ENCODE measurements around the gene CCDC92B.
"Not testable (repeated sequence)": the region's sequence is repeated elsewhere in the genome, so short reads cannot be mapped to it uniquely, and the experiment has no call there.

Gene CCDC92B

GRCh38 chr17:2700030-2700490 is 49.4 kb downstream of the CCDC92B start:
- POLR2A ChIA-PET, result interaction anchor here (0.9 kb wide), 1 partner anchor 9 kb away, joined by 3 read pairs; no protein-coding TSS in a partner anchor

GRCh38 chr17:2699216-2699805 is 50.1 kb downstream of the CCDC92B start:
- WGBS (ENCODE audit: insufficient coverage), result 96% methylated on average over 14 of the region's 18 CpGs
- H3K36me3 ChIP-seq (ENCODE audit: control insufficient read depth in 4 of 4, insufficient read depth in 4 of 4, low read length in 3 of 4), result peaks cover 0 to 89% (median 64%) of the 10 kb centered on the region in 4 experiments
- H3K27me3 ChIP-seq (replicated peaks in 2 of 5; ENCODE audit: control insufficient read depth in 4 of 5, insufficient read depth in 5 of 5, low read length in 4 of 5); H3K4me3 ChIP-seq (ENCODE audit: control insufficient read depth in 1 of 7, extremely low read depth in 1 of 7, insufficient read depth in 4 of 7, low read depth in 2 of 7, low read length in 6 of 7); H3K27ac ChIP-seq (ENCODE audit: insufficient read depth in 1 of 2, low read depth in 1 of 2, low read length in 2 of 2, poor library complexity in 1 of 2, severe bottlenecking in 2 of 2); DNase-seq; H3K9me3 ChIP-seq (ENCODE audit: control extremely low read depth in 1 of 5, control insufficient read depth in 4 of 5, insufficient read depth in 2 of 5, low read depth in 1 of 5, low read length in 4 of 5); CTCF ChIA-PET; H3K4me1 ChIP-seq (ENCODE audit: control extremely low read depth in 1 of 4, control insufficient read depth in 4 of 4, insufficient read depth in 4 of 4, low read length in 3 of 4): not testable (repeated sequence)
- POLR2A ChIA-PET, result interaction anchor here (0.9 kb wide), 1 partner anchor 10 kb away, joined by 3 read pairs; no protein-coding TSS in a partner anchor

More at GRCh38 chr17:2700030-2700490, 49.4 kb downstream of the CCDC92B start:
- Histone ChIP-seq H3K27ac (ENCODE audit: insufficient read depth in 1 of 2, low read depth in 1 of 2, low read length in 2 of 2, poor library complexity in 1 of 2, severe bottlenecking in 2 of 2) (no peak overlapping the region), H3K4me1 (ENCODE audit: control extremely low read depth in 1 of 4, control insufficient read depth in 4 of 4, insufficient read depth in 4 of 4, low read length in 3 of 4) (no peaks in the 10 kb centered on the region), H3K4me3 (ENCODE audit: control insufficient read depth in 1 of 7, extremely low read depth in 1 of 7, insufficient read depth in 4 of 7, low read depth in 2 of 7, low read length in 6 of 7) (no peak overlapping the region), H3K9me3 (ENCODE audit: control extremely low read depth in 1 of 5, control insufficient read depth in 4 of 5, insufficient read depth in 2 of 5, low read depth in 1 of 5, low read length in 4 of 5) (no peaks in the 10 kb centered on the region), H3K27me3 (replicated peaks in 2 of 5; ENCODE audit: control insufficient read depth in 4 of 5, insufficient read depth in 5 of 5, low read length in 4 of 5) (no peaks in the 10 kb centered on the region), H3K36me3 (ENCODE audit: control insufficient read depth in 4 of 4, insufficient read depth in 4 of 4, low read length in 3 of 4) (peaks cover 3 to 89% (median 64%) of the 10 kb centered on the region in 4 experiments)
- DNase-seq, result no peak
- 97% methylated on average over 20 of the region's 20 CpGs for WGBS (ENCODE audit: insufficient coverage)
- CTCF ChIA-PET, result interaction anchor here (0.7 kb wide), 1 partner anchor 317 kb away, joined by 3 read pairs; no protein-coding TSS in a partner anchor

GRCh38 chr17:2697611-2698162 is 51.8 kb downstream of the CCDC92B start:
- 98% methylated on average over 40 of the region's 40 CpGs for WGBS (ENCODE audit: insufficient coverage)
- CTCF ChIA-PET, result no interaction called here
- Histone ChIP-seq H3K36me3 (ENCODE audit: control insufficient read depth in 4 of 4, insufficient read depth in 4 of 4, low read length in 3 of 4) (peaks cover 3 to 88% (median 66%) of the 10 kb centered on the region in 4 experiments), H3K27me3 (replicated peaks in 2 of 5; ENCODE audit: control insufficient read depth in 4 of 5, insufficient read depth in 5 of 5, low read length in 4 of 5) (no peaks in the 10 kb centered on the region), H3K4me3 (ENCODE audit: control insufficient read depth in 1 of 7, extremely low read depth in 1 of 7, insufficient read depth in 4 of 7, low read depth in 2 of 7, low read length in 6 of 7) (no peak overlapping the region), H3K27ac (ENCODE audit: insufficient read depth in 1 of 2, low read depth in 1 of 2, low read length in 2 of 2, poor library complexity in 1 of 2, severe bottlenecking in 2 of 2) (no peak overlapping the region), H3K4me1 (ENCODE audit: control extremely low read depth in 1 of 4, control insufficient read depth in 4 of 4, insufficient read depth in 4 of 4, low read length in 3 of 4) (no peaks in the 10 kb centered on the region), H3K9me3 (ENCODE audit: control extremely low read depth in 1 of 5, control insufficient read depth in 4 of 5, insufficient read depth in 2 of 5, low read depth in 1 of 5, low read length in 4 of 5) (no peaks in the 10 kb centered on the region)
- DNase-seq, result no peak
- POLR2A ChIA-PET, result no interaction called here

GRCh38 chr17:2695961-2696760 is 53.3 kb downstream of the CCDC92B start:
- CTCF ChIA-PET, result no interaction called here
- POLR2A ChIA-PET, result no interaction called here

GRCh38 chr17:2695243-2695960 is 54.0 kb downstream of the CCDC92B start:
- Histone ChIP-seq H3K27ac (ENCODE audit: insufficient read depth in 1 of 2, low read depth in 1 of 2, low read length in 2 of 2, poor library complexity in 1 of 2, severe bottlenecking in 2 of 2) (no peak overlapping the region), H3K27me3 (replicated peaks in 2 of 5; ENCODE audit: control insufficient read depth in 4 of 5, insufficient read depth in 5 of 5, low read length in 4 of 5) (no peaks in the 10 kb centered on the region), H3K36me3 (ENCODE audit: control insufficient read depth in 4 of 4, insufficient read depth in 4 of 4, low read length in 3 of 4) (peaks cover 3 to 86% (median 58%) of the 10 kb centered on the region in 4 experiments), H3K4me1 (ENCODE audit: control extremely low read depth in 1 of 4, control insufficient read depth in 4 of 4, insufficient read depth in 4 of 4, low read length in 3 of 4) (no peaks in the 10 kb centered on the region), H3K4me3 (ENCODE audit: control insufficient read depth in 1 of 7, extremely low read depth in 1 of 7, insufficient read depth in 4 of 7, low read depth in 2 of 7, low read length in 6 of 7) (no peak overlapping the region), H3K9me3 (ENCODE audit: control extremely low read depth in 1 of 5, control insufficient read depth in 4 of 5, insufficient read depth in 2 of 5, low read depth in 1 of 5, low read length in 4 of 5) (no peaks in the 10 kb centered on the region)
- DNase-seq, result no peak
- CTCF ChIA-PET, result interaction anchor here (1.3 kb wide), 2 partner anchors 10 to 12 kb away, joined by 3 to 4 read pairs; no protein-coding TSS in a partner anchor
- POLR2A ChIA-PET, result no interaction called here
- 97% methylated on average over 23 of the region's 28 CpGs for WGBS (ENCODE audit: insufficient coverage)

More at GRCh38 chr17:2695961-2696760, 53.3 kb downstream of the CCDC92B start:
- Histone ChIP-seq H3K36me3 (ENCODE audit: control insufficient read depth in 4 of 4, insufficient read depth in 4 of 4, low read length in 3 of 4) (peaks cover 3 to 86% (median 60%) of the 10 kb centered on the region in 4 experiments), H3K27me3 (replicated peaks in 2 of 5; ENCODE audit: control insufficient read depth in 4 of 5, insufficient read depth in 5 of 5, low read length in 4 of 5) (no peaks in the 10 kb centered on the region), H3K4me1 (ENCODE audit: control extremely low read depth in 1 of 4, control insufficient read depth in 4 of 4, insufficient read depth in 4 of 4, low read length in 3 of 4) (no peaks in the 10 kb centered on the region), H3K9me3 (ENCODE audit: control extremely low read depth in 1 of 5, control insufficient read depth in 4 of 5, insufficient read depth in 2 of 5, low read depth in 1 of 5, low read length in 4 of 5) (no peaks in the 10 kb centered on the region), H3K4me3 (ENCODE audit: control insufficient read depth in 1 of 7, extremely low read depth in 1 of 7, insufficient read depth in 4 of 7, low read depth in 2 of 7, low read length in 6 of 7) (no peak overlapping the region), H3K27ac (ENCODE audit: insufficient read depth in 1 of 2, low read depth in 1 of 2, low read length in 2 of 2, poor library complexity in 1 of 2, severe bottlenecking in 2 of 2) (no peak overlapping the region)
- DNase-seq, result no peak
- 97% methylated on average over 34 of the region's 36 CpGs for WGBS (ENCODE audit: insufficient coverage)

- peaks cover 3 to 86% (median 59%) of the 10 kb centered on the region in 4 experiments for H3K36me3 ChIP-seq (ENCODE audit: control insufficient read depth in 4 of 4, insufficient read depth in 4 of 4, low read length in 3 of 4)
- H3K9me3 ChIP-seq (ENCODE audit: control extremely low read depth in 1 of 5, control insufficient read depth in 4 of 5, insufficient read depth in 2 of 5, low read depth in 1 of 5, low read length in 4 of 5), result no peaks in the 10 kb centered on the region
- H3K4me3 ChIP-seq (ENCODE audit: control insufficient read depth in 1 of 7, extremely low read depth in 1 of 7, insufficient read depth in 4 of 7, low read depth in 2 of 7, low read length in 6 of 7), result no peak overlapping the region
- no peaks in the 10 kb centered on the region for H3K4me1 ChIP-seq (ENCODE audit: control extremely low read depth in 1 of 4, control insufficient read depth in 4 of 4, insufficient read depth in 4 of 4, low read length in 3 of 4)
- no peak for DNase-seq
- H3K27ac ChIP-seq (ENCODE audit: insufficient read depth in 1 of 2, low read depth in 1 of 2, low read length in 2 of 2, poor library complexity in 1 of 2, severe bottlenecking in 2 of 2), result no peak overlapping the region
- ChIA-PET CTCF (interaction anchor here (1.3 kb wide), 2 partner anchors 11 to 13 kb away, joined by 3 to 4 read pairs; no protein-coding TSS in a partner anchor), POLR2A (no interaction called here)
- no peaks in the 10 kb centered on the region for H3K27me3 ChIP-seq (replicated peaks in 2 of 5; ENCODE audit: control insufficient read depth in 4 of 5, insufficient read depth in 5 of 5, low read length in 4 of 5)
- 92% methylated on average over 36 of the region's 42 CpGs for WGBS (ENCODE audit: insufficient coverage)
Observed at GRCh38 chr17:2694381-2695242, 54.8 kb downstream of the CCDC92B start.
